Calu3 (cell line): ENCODE data around the gene CD79A. TPM values are rescaled to one million over a fixed set of nuclear protein-coding genes. Genes with fewer than 3 reads are reported as not detected.

ENCODE experiments used
- BruUV-seq: library from RNA; stranded (reverse); fragments of 400-500 nt; replicated peaks from 2 replicates; lab custom pipeline; 2021; lab: Mats Ljungman, UMichigan
- CTCF ChIA-PET: fragments of 300-600 bp; sonication (Branson Sonifier 250); formaldehyde crosslinking; loops from one replicate; lab custom pipeline; 2022; ENCODE audit warnings: antibody characterized with exemption; lab: Charles Lee
- DNase-seq: peaks from one replicate; pipeline ENCODE4 v3.0.0; 2022
- H3K27ac Mint-ChIP-seq: one replicate; pipeline ENCODE4 v1.8.0; 2022; ENCODE audit warnings: mixed read lengths; ENCODE audit not compliant: unreplicated experiment
- H3K27me3 Mint-ChIP-seq: one replicate; pipeline ENCODE4 v1.8.0; 2022; ENCODE audit warnings: mixed read lengths; ENCODE audit not compliant: unreplicated experiment
- H3K36me3 Mint-ChIP-seq: one replicate; pipeline ENCODE4 v1.8.0; 2022; ENCODE audit warnings: mild to moderate bottlenecking, moderate library complexity, mixed read lengths; ENCODE audit not compliant: insufficient read depth, unreplicated experiment
- H3K4me1 Mint-ChIP-seq: one replicate; pipeline ENCODE4 v1.8.0; 2022; ENCODE audit warnings: mild to moderate bottlenecking, low read depth, mixed read lengths; ENCODE audit not compliant: unreplicated experiment
- H3K4me3 Mint-ChIP-seq: one replicate; pipeline ENCODE4 v1.8.0; 2022; ENCODE audit warnings: mild to moderate bottlenecking, low read depth, moderate library complexity, mixed read lengths; ENCODE audit not compliant: unreplicated experiment
- H3K9me3 Mint-ChIP-seq: one replicate; pipeline ENCODE4 v1.8.0; 2022; ENCODE audit warnings: low read depth, mixed read lengths; ENCODE audit not compliant: unreplicated experiment
- intact Hi-C: fragments of 100-400 bp; cut with micrococcal nuclease; formaldehyde crosslinking; loops from one replicate; pipeline ENCODE4 v1.10.0; 2022; ENCODE audit not compliant: unreplicated experiment
- total RNA-seq: library from RNA; stranded (reverse); gene quantifications from 2 replicates; pipeline ENCODE4 v1.2.3, GENCODE V29; 2022
- TF ChIP-seq, protein P1 (sequence below): fragments of 200-600 bp; IDR thresholded peaks from one replicate; pipeline ENCODE4 v1.8.0; 2022; ENCODE audit warnings: antibody characterized with exemption; ENCODE audit not compliant: unreplicated experiment

Gene CD79A
- total RNA-seq, 1 experiment from 2014 or later, result 0.45 TPM

DNA sequence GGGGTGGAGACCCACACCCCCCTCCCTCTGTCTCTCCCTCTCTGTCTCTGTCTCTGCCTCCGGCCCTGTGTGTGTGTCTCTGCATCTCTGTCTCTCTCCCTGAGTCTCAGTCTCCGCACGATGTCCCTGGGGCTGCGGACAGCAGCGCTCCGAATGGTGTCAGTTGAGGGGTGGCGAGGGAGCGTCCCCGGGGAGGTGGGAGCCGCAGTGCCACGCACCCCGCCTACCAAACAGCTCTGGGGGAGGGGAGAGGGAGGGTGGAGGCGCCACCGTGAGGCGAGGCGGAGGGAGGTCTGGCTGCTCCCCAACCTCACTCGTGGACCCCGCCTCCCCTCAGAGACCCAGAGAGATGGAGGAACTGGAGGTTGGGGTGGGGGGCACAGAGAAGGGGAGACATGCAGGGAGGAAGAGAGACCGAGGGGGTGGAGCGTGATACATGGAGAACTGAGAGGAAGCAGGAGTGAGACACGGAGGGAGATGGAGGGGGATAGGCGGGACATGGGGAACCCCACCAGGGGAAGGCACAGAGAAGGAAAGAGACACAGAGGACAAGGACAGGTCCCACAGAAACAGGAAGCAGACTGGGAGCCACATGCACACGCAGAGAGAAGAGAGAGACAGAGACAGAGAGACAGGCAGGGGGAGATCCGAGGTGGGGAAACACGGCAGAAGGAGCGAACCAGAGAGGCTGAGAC lies 44.0 kb downstream of the CD79A start:
- CTCF ChIA-PET, result no interaction called here
- H3K9me3 Mint-ChIP-seq, result no peaks in the 10 kb centered on the region
- peaks cover 9% of the 10 kb centered on the region for H3K4me1 Mint-ChIP-seq
- no peak overlapping the region for H3K27ac Mint-ChIP-seq
- TF ChIP-seq, protein P1, sequence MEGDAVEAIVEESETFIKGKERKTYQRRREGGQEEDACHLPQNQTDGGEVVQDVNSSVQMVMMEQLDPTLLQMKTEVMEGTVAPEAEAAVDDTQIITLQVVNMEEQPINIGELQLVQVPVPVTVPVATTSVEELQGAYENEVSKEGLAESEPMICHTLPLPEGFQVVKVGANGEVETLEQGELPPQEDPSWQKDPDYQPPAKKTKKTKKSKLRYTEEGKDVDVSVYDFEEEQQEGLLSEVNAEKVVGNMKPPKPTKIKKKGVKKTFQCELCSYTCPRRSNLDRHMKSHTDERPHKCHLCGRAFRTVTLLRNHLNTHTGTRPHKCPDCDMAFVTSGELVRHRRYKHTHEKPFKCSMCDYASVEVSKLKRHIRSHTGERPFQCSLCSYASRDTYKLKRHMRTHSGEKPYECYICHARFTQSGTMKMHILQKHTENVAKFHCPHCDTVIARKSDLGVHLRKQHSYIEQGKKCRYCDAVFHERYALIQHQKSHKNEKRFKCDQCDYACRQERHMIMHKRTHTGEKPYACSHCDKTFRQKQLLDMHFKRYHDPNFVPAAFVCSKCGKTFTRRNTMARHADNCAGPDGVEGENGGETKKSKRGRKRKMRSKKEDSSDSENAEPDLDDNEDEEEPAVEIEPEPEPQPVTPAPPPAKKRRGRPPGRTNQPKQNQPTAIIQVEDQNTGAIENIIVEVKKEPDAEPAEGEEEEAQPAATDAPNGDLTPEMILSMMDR, result no peak
- H3K27me3 Mint-ChIP-seq, result no peaks in the 10 kb centered on the region
- intact Hi-C loops, result no loop called here
- no TSS peak for BruUV-seq
- no peak overlapping the region for H3K4me3 Mint-ChIP-seq
- DNase-seq, result no peak
- H3K36me3 Mint-ChIP-seq, result no peaks in the 10 kb centered on the region

- Mint-ChIP-seq H3K36me3 (no peaks in the 10 kb centered on the region), H3K9me3 (no peaks in the 10 kb centered on the region), H3K4me3 (no peak overlapping the region), H3K4me1 (peaks cover 9% of the 10 kb centered on the region), H3K27me3 (no peaks in the 10 kb centered on the region), H3K27ac (no peak overlapping the region)
- no peak for DNase-seq
- CTCF ChIA-PET, result interaction anchor here (0.5 to 0.6 kb wide), 2 partner anchors 50 to 1197 kb away, joined by 4 to 10 read pairs; no protein-coding TSS in a partner anchor
- no TSS peak for BruUV-seq
- intact Hi-C loops, result no loop called here
- TF ChIP-seq, protein P1, result no peak
Measured at GRCh38 chr19:41921577-41922576, 44.8 kb downstream of the CD79A start.

GRCh38 chr19:41922585-41922984 lies 45.5 kb downstream of the CD79A start:
- no peak overlapping the region for H3K27ac Mint-ChIP-seq
- intact Hi-C loops, result no loop called here
- no peaks in the 10 kb centered on the region for H3K9me3 Mint-ChIP-seq
- CTCF ChIA-PET, result no interaction called here
- no peaks in the 10 kb centered on the region for H3K27me3 Mint-ChIP-seq
- DNase-seq, result no peak
- H3K4me1 Mint-ChIP-seq, result peaks cover 9% of the 10 kb centered on the region
- no peak overlapping the region for H3K4me3 Mint-ChIP-seq
- no peaks in the 10 kb centered on the region for H3K36me3 Mint-ChIP-seq
- BruUV-seq, result no TSS peak
- TF ChIP-seq, protein P1, result no peak

- Mint-ChIP-seq H3K27me3 (no peaks in the 10 kb centered on the region), H3K4me1 (peaks cover 9% of the 10 kb centered on the region), H3K4me3 (no peak overlapping the region), H3K36me3 (peaks cover 4% of the 10 kb centered on the region), H3K27ac (peak overlapping the region; percentile 1), H3K9me3 (no peaks in the 10 kb centered on the region)
- intact Hi-C loops, result no loop called here
- DNase-seq, result no peak
- no TSS peak for BruUV-seq
- CTCF ChIA-PET, result no interaction called here
- TF ChIP-seq, protein P1, result no peak
Measured at GRCh38 chr19:41923045-41923788, 46.1 kb downstream of the CD79A start.
